Effector CD4-positive, alpha-beta T cell (primary cell): ENCODE measurements around the gene TRIM41.
"Not testable (repeated sequence)": the region's sequence is repeated elsewhere in the genome, so short reads cannot be mapped to it uniquely, and the experiment has no call there.

Source experiments
- DNase-seq: peaks from one replicate; pipeline ENCODE4 v3.0.0-alpha.2; 2020

TRIM41 gene

GRCh38 chr5:181212080-181212479, 11.0 kb upstream of the TRIM41 start:
- no peak for DNase-seq

- DNase-seq: no peak
Measured at GRCh38 chr5:181212934-181213333, 10.1 kb upstream of the TRIM41 start.

GRCh38 chr5:181214249-181214648, 8.8 kb upstream of the TRIM41 start:
- not testable (repeated sequence) for DNase-seq

DNA sequence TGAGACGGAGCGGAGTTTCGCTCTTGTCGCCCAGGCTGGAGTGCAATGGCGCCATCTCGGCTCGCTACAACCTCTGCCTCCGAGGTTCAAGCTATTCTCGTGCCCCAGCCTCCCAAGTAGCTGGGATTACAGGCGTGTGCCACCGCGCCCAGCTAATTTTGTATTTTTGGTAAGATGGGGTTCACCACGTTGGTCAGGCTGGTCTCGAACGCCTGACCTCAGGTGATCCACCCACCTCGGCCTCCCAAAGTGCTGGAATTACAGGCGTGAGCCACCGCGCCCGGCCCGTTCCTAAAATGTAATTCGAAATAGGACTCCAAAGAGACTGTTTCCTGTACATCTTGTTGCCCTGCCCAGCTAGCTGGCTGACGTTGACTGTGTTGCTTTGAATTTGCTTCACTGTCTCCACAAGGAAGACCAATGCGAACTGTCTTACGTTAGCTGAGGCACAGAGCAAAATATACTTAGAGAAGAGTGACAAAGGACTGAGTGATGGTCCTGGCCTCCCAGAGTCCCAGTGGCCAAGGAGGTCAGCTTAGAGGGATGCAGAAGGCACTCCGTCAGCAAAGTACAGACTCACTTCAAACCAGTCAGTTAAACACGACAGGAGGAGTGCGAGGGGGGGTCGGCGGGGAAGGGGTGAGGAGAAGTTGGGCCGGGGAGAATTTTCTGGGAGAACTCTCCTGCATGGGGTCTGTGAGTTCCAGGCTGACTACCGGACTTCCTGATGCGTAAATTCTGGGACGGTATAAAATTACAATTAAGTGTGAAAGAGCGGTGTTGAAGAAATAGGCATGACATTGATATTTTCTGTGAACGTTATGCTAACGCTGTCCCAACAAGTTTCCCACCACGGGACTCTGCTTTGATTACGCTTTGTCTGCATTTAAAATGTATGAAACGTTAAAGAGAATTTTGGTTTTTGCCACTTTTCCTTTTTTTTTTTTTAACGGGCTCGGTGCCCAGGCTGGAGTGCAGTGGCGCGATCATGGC, 6.8 kb upstream of the TRIM41 start:
- DNase-seq: no peak

GRCh38 chr5:181217111-181217802, 5.8 kb upstream of the TRIM41 start:
- peak; percentile 60 for DNase-seq

- peak; percentile 33 for DNase-seq
Measured at GRCh38 chr5:181217803-181218062, 5.3 kb upstream of the TRIM41 start.

DNA sequence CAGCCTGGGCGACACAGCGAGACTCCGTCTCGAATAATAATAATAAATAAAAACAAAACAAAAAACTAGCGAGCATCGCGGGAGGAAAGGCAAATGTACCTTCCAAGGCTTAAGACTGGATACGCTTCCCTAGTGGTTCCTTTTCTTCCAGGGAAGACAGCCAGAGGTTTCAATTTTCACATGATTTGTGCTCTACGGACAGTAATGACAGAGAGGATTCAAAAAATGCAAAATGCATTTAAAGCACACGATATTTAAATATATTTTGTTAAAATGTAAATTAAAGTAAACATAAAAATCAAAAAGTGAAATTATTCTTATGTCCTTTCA, 4.3 kb upstream of the TRIM41 start:
- DNase-seq: no peak

DNA sequence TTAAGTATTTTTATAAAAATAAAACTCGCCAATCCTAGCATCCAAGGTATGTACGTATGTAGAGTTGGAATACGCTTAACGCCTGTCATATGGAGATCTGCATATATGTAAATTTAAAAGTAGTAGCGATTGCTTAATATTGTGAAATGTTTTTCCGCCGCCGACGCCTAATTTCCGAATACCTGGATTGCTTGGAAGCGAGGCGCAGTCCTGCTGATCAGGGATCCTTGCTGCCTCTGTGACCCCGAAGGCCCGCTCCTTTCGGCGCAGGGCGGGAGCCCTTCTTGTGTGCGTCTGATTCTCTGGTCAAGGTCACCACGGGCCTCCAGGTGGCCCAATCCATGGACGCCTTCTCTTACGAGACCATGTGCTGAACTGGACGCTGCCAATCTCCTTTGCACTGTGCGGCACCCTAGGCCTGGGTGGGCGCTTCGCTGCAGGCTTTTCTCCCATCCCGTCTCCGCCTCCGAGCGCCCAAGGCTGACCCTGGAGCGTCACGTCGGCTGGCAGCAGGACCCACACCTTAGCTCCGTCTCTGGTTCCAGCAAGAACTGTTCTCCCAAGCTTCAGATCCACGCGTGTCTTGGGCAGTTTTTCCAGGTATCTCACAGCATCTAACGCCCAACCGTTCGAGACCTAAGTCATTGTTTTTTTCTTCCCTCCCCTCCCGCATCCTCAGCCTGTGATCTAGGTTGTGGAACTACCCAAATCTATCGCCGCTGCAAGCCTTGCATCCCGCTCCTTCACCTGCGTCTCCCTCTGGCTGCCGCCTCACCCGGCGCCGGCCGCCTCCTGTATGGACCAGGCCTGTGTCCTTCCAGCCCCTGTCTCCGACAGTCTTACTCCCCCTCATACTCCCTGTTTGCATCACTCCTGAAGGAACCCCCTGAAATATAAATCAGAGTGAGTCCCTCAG, 3.6 kb upstream of the TRIM41 start:
- no peak for DNase-seq

GRCh38 chr5:181220178-181220515, 2.9 kb upstream of the TRIM41 start:
- DNase-seq: no peak

DNA sequence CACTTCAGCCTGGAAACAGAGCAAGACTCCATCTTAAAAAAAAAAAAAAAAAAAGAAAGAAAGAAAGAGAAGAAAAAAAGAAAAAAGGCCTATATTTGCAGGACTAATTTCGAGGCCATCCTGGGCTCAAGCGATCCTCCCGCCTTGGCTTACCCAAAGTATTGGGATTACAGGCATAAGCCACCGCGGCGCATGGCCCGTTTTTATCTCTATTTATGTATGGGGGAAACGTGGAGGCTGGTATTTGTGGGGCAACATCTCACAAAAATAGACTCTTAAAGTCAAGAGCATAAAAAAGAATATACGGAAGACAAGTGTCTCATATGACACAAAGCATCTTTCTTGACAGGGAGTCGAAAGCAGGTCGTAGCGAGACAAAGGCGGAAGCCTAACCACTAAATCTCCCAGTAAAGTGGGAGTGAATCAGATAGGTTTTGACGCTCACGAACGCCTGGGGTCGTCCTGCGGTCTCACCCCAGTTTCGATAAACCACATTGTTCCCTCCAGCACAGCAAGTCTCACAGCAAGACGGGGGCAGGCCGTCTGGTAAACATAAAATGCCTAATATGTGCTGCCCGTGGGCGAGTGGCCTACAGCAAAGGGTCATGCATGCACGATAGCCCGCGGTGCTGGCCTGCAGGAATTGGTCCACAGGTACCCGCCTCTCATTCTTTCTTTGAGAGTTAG, 1.8 kb upstream of the TRIM41 start:
- peak; percentile 55 for DNase-seq

GRCh38 chr5:181221792-181222629, 1.1 kb upstream of the TRIM41 start:
- DNase-seq: peak; percentile 93

- DNase-seq: no peak
Measured at GRCh38 chr5:181222630-181223057, 437 bp upstream of the TRIM41 start.

DNA sequence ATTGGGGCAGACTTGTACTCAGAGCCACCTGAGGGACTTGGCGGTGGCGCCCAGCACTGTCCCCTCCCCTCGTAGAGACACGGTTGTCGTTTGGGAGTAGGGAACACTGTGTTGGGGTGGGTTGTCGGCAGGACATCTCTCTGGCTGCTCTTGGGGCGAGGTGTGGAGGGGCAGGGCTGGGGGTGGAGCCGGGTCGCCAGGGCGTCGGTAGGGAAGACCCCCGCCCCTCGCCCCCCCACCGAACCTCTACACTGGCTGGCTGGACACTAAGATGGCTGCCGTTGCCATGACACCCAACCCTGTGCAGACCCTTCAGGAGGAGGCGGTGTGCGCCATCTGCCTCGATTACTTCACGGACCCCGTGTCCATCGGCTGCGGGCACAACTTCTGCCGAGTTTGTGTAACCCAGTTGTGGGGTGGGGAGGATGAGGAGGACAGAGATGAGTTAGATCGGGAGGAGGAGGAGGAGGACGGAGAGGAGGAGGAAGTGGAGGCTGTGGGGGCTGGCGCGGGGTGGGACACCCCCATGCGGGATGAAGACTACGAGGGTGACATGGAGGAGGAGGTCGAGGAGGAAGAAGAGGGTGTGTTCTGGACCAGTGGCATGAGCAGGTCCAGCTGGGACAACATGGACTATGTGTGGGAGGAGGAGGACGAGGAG, 778 bp downstream of the TRIM41 start:
- DNase-seq: peak; percentile 43

GRCh38 chr5:181224390-181225229, 1.5 kb downstream of the TRIM41 start:
- DNase-seq: peak; percentile 45

GRCh38 chr5:181229996-181230395, 6.9 kb downstream of the TRIM41 start:
- DNase-seq: no peak

DNA sequence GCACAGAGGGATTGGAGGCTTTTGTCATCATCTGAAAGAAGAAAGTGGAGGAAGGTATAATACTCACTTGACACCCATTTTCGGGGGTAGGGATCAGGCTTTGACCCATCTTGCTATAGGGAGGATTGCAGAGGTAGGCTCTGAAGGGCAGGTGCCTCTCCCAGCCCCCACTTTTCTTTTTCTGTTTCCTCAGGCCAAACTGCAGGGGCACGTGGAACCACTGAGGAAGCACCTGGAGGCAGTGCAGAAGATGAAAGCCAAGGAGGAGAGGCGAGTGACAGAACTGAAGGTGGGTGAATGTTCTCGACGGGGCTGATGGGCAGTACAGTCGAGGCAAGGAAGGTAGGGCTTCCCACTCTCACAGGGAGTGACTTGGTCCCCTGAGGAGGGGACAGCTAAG, 7.5 kb downstream of the TRIM41 start:
- no peak for DNase-seq

DNA sequence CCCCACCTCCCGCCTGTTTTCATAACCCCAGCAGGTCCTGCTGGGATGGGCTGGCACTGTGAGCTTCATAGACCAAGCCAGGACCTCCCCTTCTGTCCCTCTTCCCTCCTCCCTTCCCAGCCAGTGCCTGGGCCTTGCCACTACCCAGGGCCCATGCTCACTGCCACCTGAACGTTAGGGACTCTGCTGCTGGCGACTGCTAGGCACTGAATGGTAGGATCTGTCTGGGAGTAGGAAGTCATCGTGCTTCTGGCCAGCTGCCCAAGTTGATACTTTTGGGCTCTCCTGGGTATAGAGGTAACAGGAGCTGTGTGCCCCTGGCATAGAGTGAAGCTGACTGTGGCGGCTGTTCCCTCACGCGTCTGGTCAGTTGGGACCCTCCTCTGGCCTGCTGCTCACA, 8.4 kb downstream of the TRIM41 start:
- no peak for DNase-seq

DNA sequence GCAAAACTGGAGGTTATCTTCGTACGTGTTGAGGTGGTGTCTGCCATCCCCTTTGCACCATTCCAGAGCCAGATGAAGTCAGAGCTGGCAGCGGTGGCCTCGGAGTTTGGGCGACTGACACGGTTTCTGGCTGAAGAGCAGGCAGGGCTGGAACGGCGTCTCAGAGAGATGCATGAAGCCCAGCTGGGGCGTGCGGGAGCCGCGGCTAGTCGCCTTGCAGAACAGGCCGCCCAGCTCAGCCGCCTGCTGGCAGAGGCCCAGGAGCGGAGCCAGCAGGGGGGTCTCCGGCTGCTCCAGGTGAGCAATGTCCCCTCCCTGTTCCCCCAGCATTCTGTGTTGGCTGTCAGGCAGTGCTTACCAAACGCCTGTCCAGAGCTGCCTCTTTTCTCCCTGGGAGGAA, 9.5 kb downstream of the TRIM41 start:
- no peak for DNase-seq

- no peak for DNase-seq
Measured at GRCh38 chr5:181233088-181233800, 10.2 kb downstream of the TRIM41 start.
